ENCODE data around the gene TEAD1.

DNA sequence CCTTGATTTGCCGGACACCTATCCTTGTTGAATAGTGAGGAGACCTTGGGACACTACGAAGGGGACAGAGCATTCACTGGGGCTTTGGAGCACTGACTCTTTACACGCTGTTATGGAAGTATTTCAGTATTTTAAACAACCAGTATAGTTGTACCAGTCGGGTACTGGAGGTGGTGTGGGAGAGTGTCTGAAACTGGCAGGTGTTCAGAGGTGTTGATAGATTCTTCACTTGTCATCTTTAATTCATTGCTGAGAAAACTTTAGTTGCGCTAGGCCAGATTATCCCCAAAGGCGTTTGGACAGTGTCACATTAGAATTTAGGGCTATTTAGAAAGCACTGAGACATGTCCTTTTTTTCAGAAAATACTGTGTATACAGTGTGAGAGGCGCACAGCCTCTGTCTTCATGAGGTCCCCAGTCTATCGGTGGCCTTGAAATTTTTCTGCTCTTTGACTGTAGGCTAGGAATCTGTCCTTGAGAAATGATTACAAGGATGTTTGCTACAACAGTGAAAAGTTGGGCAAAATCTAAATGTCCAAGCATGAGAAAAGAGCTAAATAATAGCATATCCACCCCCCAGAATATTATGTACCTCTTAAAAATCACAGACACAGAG lies 69.7 kb downstream of the TEAD1 start:
- TF ChIP-seq, protein P1, sequence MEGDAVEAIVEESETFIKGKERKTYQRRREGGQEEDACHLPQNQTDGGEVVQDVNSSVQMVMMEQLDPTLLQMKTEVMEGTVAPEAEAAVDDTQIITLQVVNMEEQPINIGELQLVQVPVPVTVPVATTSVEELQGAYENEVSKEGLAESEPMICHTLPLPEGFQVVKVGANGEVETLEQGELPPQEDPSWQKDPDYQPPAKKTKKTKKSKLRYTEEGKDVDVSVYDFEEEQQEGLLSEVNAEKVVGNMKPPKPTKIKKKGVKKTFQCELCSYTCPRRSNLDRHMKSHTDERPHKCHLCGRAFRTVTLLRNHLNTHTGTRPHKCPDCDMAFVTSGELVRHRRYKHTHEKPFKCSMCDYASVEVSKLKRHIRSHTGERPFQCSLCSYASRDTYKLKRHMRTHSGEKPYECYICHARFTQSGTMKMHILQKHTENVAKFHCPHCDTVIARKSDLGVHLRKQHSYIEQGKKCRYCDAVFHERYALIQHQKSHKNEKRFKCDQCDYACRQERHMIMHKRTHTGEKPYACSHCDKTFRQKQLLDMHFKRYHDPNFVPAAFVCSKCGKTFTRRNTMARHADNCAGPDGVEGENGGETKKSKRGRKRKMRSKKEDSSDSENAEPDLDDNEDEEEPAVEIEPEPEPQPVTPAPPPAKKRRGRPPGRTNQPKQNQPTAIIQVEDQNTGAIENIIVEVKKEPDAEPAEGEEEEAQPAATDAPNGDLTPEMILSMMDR (IDR thresholded peaks at IDR 0.05) = no peak
- no peak for TF ChIP-seq POLR2A (IDR thresholded peaks at IDR 0.05)
